ENCODE results near the gene PARVA. TPM values are rescaled to one million over a fixed set of nuclear protein-coding genes. Genes with fewer than 3 reads are reported as not detected.

Gene PARVA
- total RNA-seq, 4 donors from 2014 or later, result 64.2 to 85.0 (median 70.5) TPM

GRCh38 chr11:12446863-12447262 is 69.5 kb downstream of the PARVA start:
- TF ChIP-seq EP300 (IDR thresholded peaks at IDR 0.05) (no peak), POLR2A (IDR thresholded peaks at IDR 0.05) (no peak), CTCF (IDR thresholded peaks at IDR 0.05) (no peak)
- Histone ChIP-seq H3K4me1 (peaks cover 0 to 34% (median under 1%) of the 10 kb centered on the region in 4 donors), H3K36me3 (peaks cover 0 to 5% (median 0%) of the 10 kb centered on the region in 3 donors), H3K9me3 (no peaks in the 10 kb centered on the region), H3K4me3 (no peak overlapping the region), H3K27ac (no peak overlapping the region), H3K27me3 (no peaks in the 10 kb centered on the region)
- DNase-seq (ENCODE audit: low spot score in 2 of 2), result no peak

GRCh38 chr11:12448131-12448939 is 71.0 kb downstream of the PARVA start:
- TF ChIP-seq CTCF (IDR thresholded peaks at IDR 0.05), result no peak
- H3K27me3 ChIP-seq, result no peaks in the 10 kb centered on the region
- H3K4me1 ChIP-seq, result peaks cover 0 to 36% (median 0%) of the 10 kb centered on the region in 4 donors
- no peak for DNase-seq (ENCODE audit: low spot score in 2 of 2)
- H3K4me3 ChIP-seq, result no peak overlapping the region
- peaks cover 0 to 5% (median 0%) of the 10 kb centered on the region in 3 donors for H3K36me3 ChIP-seq
- no peak overlapping the region for H3K27ac ChIP-seq
- WGBS, 2 donors, result 72 to 77% methylated on average over 9 of the region's 9 CpGs
- no peaks in the 10 kb centered on the region for H3K9me3 ChIP-seq

DNA sequence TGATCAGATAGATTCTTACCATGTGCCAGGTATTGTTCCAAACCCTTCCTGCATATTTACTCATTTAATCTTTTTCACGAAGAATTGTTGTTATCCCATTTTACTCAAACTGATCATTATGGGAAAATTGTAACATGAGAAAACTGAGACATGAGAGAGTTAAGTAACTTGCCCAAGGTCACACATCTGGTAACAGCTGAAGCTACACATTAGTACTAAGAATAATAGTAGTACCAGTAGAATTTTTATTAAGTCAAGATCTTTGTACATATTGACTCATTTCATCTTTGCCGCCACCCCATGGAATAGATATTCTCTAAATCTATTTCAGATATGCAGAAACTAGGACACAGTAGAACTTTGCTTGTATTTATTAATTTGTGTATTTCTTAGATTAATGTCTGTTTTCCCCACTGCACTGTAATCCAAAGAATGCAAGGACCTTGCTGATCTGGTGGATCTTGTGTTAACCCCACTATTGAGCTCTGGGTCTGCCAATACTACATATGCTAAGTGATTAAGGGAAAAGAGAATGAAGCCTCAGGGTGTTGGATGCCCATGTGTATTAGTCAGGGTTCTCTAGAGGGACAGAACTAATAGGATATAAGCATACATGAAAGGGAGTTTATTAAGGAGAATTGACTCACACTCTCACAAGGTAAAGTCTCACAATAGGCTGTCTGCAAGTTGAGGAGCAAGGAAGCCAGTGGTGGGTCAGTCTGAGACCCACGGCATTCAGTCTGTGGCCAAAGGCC is 72.8 kb downstream of the PARVA start:
- no peak overlapping the region for H3K27ac ChIP-seq
- H3K4me1 ChIP-seq, result peaks cover 0 to 54% (median 6%) of the 10 kb centered on the region in 4 donors
- H3K9me3 ChIP-seq, result no peaks in the 10 kb centered on the region
- no peaks in the 10 kb centered on the region for H3K36me3 ChIP-seq
- no peak for DNase-seq (ENCODE audit: low spot score in 2 of 2)
- no peaks in the 10 kb centered on the region for H3K27me3 ChIP-seq
- no peak overlapping the region for H3K4me3 ChIP-seq
- TF ChIP-seq EP300 (IDR thresholded peaks at IDR 0.05), result no peak
- no peak for TF ChIP-seq CTCF (IDR thresholded peaks at IDR 0.05)
- no peak for TF ChIP-seq POLR2A (IDR thresholded peaks at IDR 0.05)
- 68 to 74% methylated on average over 3 of the region's 3 CpGs for WGBS, 2 donors

DNA sequence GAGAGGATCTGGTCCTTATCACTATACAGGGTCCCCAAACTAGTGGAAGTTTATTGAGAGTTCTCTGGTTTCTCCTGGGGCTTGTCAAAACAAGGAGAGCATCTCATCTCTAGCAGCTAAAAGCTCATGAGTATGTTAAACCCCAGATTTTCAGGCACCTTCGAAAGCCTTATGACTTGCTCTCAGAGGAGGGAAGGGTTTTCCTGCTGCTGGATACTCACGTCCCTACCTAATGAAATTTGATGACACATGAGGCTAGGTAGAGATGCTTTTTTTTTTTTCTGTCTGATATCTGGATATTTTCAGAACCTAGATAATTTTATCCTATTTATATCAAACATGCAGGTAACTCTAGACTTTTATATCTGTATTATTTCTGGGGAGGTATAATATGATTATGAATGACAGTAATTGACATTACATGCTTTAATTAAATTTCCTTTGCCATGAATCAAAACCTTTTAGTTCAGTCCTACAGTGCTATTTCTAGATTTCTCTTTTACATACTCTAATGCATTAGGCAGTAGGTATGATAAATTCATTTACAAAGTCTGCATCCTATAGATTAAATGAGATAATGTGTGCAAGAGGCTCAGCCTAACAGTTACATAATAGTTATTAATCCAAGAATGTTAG is 73.9 kb downstream of the PARVA start:
- Histone ChIP-seq H3K4me3 (no peak overlapping the region), H3K4me1 (peaks cover 0 to 65% (median 10%) of the 10 kb centered on the region in 4 donors), H3K9me3 (no peaks in the 10 kb centered on the region), H3K27me3 (no peaks in the 10 kb centered on the region), H3K36me3 (no peaks in the 10 kb centered on the region), H3K27ac (no peak overlapping the region)
- DNase-seq (ENCODE audit: low spot score in 2 of 2), result no peak
- TF ChIP-seq EP300 (IDR thresholded peaks at IDR 0.05), result no peak
- no peak for TF ChIP-seq POLR2A (IDR thresholded peaks at IDR 0.05)
- TF ChIP-seq CTCF (IDR thresholded peaks at IDR 0.05), result no peak
- 94 to 95% methylated on average over 2 of the region's 2 CpGs for WGBS, 2 donors
